DOHH2 (cell line): ENCODE data around the gene ZNF236.

Experiments
- CTCF ChIP-seq: fragments of 200-600 bp; sonication (generic); IDR thresholded peaks from one replicate; pipeline ENCODE4 v1.5.1; 2014; ENCODE audit warnings: antibody characterized with exemption, mild to moderate bottlenecking, low read depth, low read length; ENCODE audit not compliant: poor library complexity, severe bottlenecking
- EZH2phosphoT487 ChIP-seq: fragments of 200-600 bp; sonication (generic); IDR thresholded peaks from 2 replicates; pipeline ENCODE4 v1.6.1; 2017; ENCODE audit warnings: borderline replicate concordance, mild to moderate bottlenecking, antibody characterized with exemption, low read length, moderate library complexity, mixed read lengths

GRCh38 chr18:76957384-76958355, 135.3 kb downstream of the ZNF236 start:
- TF ChIP-seq EZH2phosphoT487: no peak
- TF ChIP-seq CTCF: no peak
